Left ventricle myocardium inferior (tissue), 1 donor: Measurements from ENCODE around the gene SSBP3. TPM values are rescaled to one million over a fixed set of nuclear protein-coding genes. Genes with fewer than 3 reads are reported as not detected.
"Not testable (repeated sequence)": the region's sequence is repeated elsewhere in the genome, so short reads cannot be mapped to it uniquely, and the experiment has no call there.

Source experiments
- DNase-seq: peaks from one replicate; pipeline ENCODE4 v3.0.0-alpha.2; 2020
- H3K27ac ChIP-seq: fragments of 200-600 bp; replicated peaks from 2 replicates; pipeline ENCODE4 v1.8.0; 2021
- H3K27me3 ChIP-seq: fragments of 200-600 bp; 2 replicates; pipeline ENCODE4 v1.8.0; 2021; ENCODE audit warnings: low read depth
- H3K36me3 ChIP-seq: fragments of 200-600 bp; 2 replicates; pipeline ENCODE4 v1.8.0; 2021
- H3K4me1 ChIP-seq: fragments of 200-600 bp; 2 replicates; pipeline ENCODE4 v1.8.0; 2021
- H3K4me3 ChIP-seq: fragments of 200-600 bp; 2 replicates; pipeline ENCODE4 v1.8.0; 2021; ENCODE audit warnings: mild to moderate bottlenecking, moderate library complexity
- H3K9me3 ChIP-seq: fragments of 200-600 bp; replicated peaks from 2 replicates; pipeline ENCODE4 v1.8.0; 2021
- intact Hi-C: fragments of 100-400 bp; cut with micrococcal nuclease; formaldehyde crosslinking; loops from one replicate; pipeline ENCODE4 v1.11.0; 2022
- total RNA-seq: library from RNA; stranded (reverse); fragmentation: NEBNext Ultra II Directional; extraction: Animal tissue kit (Norgen Biotek cat#: 25700); gene quantifications from one replicate; pipeline ENCODE4 v1.2.1, GENCODE V29; 2021
- TF ChIP-seq, protein P1 (sequence below): fragments of 200-600 bp; IDR thresholded peaks from 2 replicates; pipeline ENCODE4 v1.8.0; 2021; ENCODE audit warnings: antibody characterized with exemption, mild to moderate bottlenecking, borderline replicate concordance
- donor health status: DM: no; HTN: yes; CAD: no; lungs with severe emphysema.

SSBP3 gene
- total RNA-seq, 1 donor from 2014 or later = 57.7 TPM

DNA sequence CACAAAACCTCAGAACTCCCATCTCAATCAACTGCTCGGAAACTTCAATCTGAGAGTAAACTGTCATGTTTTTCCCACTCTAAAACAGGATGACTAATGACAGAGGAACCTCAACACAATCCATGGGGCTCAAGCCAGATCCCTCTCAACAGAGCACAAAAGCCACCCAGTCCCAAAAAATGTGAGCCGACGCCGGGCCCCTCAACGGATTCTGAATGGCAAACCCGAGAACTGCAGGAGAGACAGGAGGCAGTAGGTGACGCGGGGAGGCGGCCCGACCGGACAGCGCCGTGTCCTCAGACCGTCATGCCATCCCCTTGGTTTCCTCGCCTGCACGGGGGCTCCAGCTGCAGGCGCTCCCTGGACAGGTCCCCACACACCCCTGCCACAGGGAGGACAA, 53.4 kb downstream of the SSBP3 start:
- H3K9me3 ChIP-seq = no peaks in the 10 kb centered on the region
- no peaks in the 10 kb centered on the region for H3K27me3 ChIP-seq
- H3K27ac ChIP-seq = no peak overlapping the region
- TF ChIP-seq, protein P1, sequence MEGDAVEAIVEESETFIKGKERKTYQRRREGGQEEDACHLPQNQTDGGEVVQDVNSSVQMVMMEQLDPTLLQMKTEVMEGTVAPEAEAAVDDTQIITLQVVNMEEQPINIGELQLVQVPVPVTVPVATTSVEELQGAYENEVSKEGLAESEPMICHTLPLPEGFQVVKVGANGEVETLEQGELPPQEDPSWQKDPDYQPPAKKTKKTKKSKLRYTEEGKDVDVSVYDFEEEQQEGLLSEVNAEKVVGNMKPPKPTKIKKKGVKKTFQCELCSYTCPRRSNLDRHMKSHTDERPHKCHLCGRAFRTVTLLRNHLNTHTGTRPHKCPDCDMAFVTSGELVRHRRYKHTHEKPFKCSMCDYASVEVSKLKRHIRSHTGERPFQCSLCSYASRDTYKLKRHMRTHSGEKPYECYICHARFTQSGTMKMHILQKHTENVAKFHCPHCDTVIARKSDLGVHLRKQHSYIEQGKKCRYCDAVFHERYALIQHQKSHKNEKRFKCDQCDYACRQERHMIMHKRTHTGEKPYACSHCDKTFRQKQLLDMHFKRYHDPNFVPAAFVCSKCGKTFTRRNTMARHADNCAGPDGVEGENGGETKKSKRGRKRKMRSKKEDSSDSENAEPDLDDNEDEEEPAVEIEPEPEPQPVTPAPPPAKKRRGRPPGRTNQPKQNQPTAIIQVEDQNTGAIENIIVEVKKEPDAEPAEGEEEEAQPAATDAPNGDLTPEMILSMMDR = no peak
- H3K36me3 ChIP-seq = no peaks in the 10 kb centered on the region
- no peak overlapping the region for H3K4me3 ChIP-seq
- H3K4me1 ChIP-seq = peaks cover 88% of the 10 kb centered on the region
- DNase-seq = no peak
- intact Hi-C loops = no loop called here

- Histone ChIP-seq H3K4me1 (peaks cover 67% of the 10 kb centered on the region), H3K36me3 (no peaks in the 10 kb centered on the region), H3K27me3 (no peaks in the 10 kb centered on the region), H3K4me3 (no peak overlapping the region), H3K9me3 (no peaks in the 10 kb centered on the region), H3K27ac (no peak overlapping the region)
- TF ChIP-seq, protein P1 = no peak
- intact Hi-C loops = no loop called here
- no peak for DNase-seq
These were observed 55.8 kb downstream of the SSBP3 start for GRCh38 chr1:54350360-54350759.

- peaks cover 52% of the 10 kb centered on the region for H3K4me1 ChIP-seq
- intact Hi-C loops = no loop called here
- no peaks in the 10 kb centered on the region for H3K9me3 ChIP-seq
- H3K4me3 ChIP-seq = no peak overlapping the region
- no peaks in the 10 kb centered on the region for H3K36me3 ChIP-seq
- no peaks in the 10 kb centered on the region for H3K27me3 ChIP-seq
- no peak overlapping the region for H3K27ac ChIP-seq
- no peak for DNase-seq
- TF ChIP-seq, protein P1 = no peak
These were observed 57.5 kb downstream of the SSBP3 start for GRCh38 chr1:54348700-54349021.

GRCh38 chr1:54347955-54348699, 58.1 kb downstream of the SSBP3 start:
- H3K4me3 ChIP-seq = no peak overlapping the region
- TF ChIP-seq, protein P1 = no peak
- no peak overlapping the region for H3K27ac ChIP-seq
- H3K27me3 ChIP-seq = no peaks in the 10 kb centered on the region
- intact Hi-C loops = no loop called here
- DNase-seq = no peak
- H3K36me3 ChIP-seq = no peaks in the 10 kb centered on the region
- peaks cover 52% of the 10 kb centered on the region for H3K4me1 ChIP-seq
- no peaks in the 10 kb centered on the region for H3K9me3 ChIP-seq

DNA sequence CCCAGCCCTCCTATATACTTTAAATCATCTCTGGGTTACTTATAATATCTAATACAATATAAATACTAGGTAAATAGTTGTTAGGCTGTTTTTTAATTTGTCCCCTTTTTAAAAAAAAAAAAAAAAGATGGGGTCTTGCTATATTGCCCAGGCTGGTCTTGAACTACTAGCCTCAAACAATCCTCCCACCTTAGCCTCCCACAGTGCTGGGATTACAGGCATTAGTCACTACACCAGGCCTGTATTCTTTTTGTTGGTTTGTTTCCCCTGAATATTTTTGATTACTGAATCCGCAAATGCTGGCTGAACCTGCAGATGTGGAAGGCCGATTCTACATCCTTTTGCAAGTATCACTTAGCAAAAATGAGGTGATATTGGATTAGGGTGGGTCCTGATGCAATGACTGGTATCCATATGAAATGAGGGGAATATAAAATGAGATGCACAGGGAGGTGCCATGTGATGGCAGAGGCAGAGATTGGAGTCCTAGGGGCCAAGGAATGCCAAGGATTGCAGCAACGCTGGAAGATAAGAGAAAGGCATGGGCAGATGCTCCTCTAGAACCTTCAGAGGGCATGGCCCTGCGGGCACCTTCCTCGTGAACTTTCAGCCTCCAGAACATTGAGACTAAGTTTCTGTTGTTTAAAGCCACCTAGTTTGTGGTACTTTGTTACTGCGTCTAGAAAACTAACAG, 58.8 kb downstream of the SSBP3 start:
- Histone ChIP-seq H3K36me3 (no peaks in the 10 kb centered on the region), H3K4me1 (peaks cover 52% of the 10 kb centered on the region), H3K27me3 (no peaks in the 10 kb centered on the region), H3K27ac (no peak overlapping the region), H3K4me3 (no peak overlapping the region), H3K9me3 (no peaks in the 10 kb centered on the region)
- intact Hi-C loops = no loop called here
- TF ChIP-seq, protein P1 = no peak
- DNase-seq = no peak

GRCh38 chr1:54345548-54345947, 60.6 kb downstream of the SSBP3 start:
- H3K4me3 ChIP-seq, H3K9me3 ChIP-seq, H3K27ac ChIP-seq, DNase-seq, H3K27me3 ChIP-seq, intact Hi-C loops, H3K36me3 ChIP-seq: not testable (repeated sequence)
- H3K4me1 ChIP-seq = peaks cover 54% of the 10 kb centered on the region
